ENCODE results near the gene EBF3. TPM values are rescaled to one million over a fixed set of nuclear protein-coding genes. Genes with fewer than 3 reads are reported as not detected.

EBF3 gene
- total RNA-seq, 1 donor, result 31.8 TPM

- Histone ChIP-seq H3K4me2 (ENCODE audit: insufficient read depth, low read length) (no peak overlapping the region), H3K36me3 (ENCODE audit: insufficient read depth, low read length) (peaks cover 9% of the 10 kb centered on the region), H3K79me2 (ENCODE audit: insufficient read depth, low read length) (peaks cover 82% of the 10 kb centered on the region), H3K9me3 (ENCODE audit: low read depth, low read length) (no peaks in the 10 kb centered on the region), H3K4me1 (ENCODE audit: insufficient read depth, low read length) (peaks cover 5% of the 10 kb centered on the region), H3K27ac (ENCODE audit: low read depth, low read length) (no peak overlapping the region), H4K20me1 (ENCODE audit: insufficient read depth, low read length) (peaks cover 56% of the 10 kb centered on the region), H3K4me3 (ENCODE audit: insufficient read depth, low read length) (no peak overlapping the region), H2AFZ (ENCODE audit: low read length) (no peak overlapping the region), H3K27me3 (ENCODE audit: insufficient read depth, low read length) (no peaks in the 10 kb centered on the region)
- DNase-seq (ENCODE audit: insufficient read length, low spot score, missing footprints), result no peak
- TF ChIP-seq CTCF (IDR thresholded peaks at IDR 0.05; ENCODE audit: extremely low read depth, low read depth, low read length), result no peak
These were observed 76.6 kb downstream of the EBF3 start for GRCh38 chr10:129887381-129887905.

- Histone ChIP-seq H3K9me3 (ENCODE audit: low read depth, low read length) (no peaks in the 10 kb centered on the region), H3K79me2 (ENCODE audit: insufficient read depth, low read length) (peaks cover 80% of the 10 kb centered on the region), H3K27me3 (ENCODE audit: insufficient read depth, low read length) (no peaks in the 10 kb centered on the region), H3K4me2 (ENCODE audit: insufficient read depth, low read length) (no peak overlapping the region), H2AFZ (ENCODE audit: low read length) (no peak overlapping the region), H3K36me3 (ENCODE audit: insufficient read depth, low read length) (peaks cover 9% of the 10 kb centered on the region), H3K4me3 (ENCODE audit: insufficient read depth, low read length) (no peak overlapping the region), H3K4me1 (ENCODE audit: insufficient read depth, low read length) (peaks cover 12% of the 10 kb centered on the region), H3K27ac (ENCODE audit: low read depth, low read length) (no peak overlapping the region), H4K20me1 (ENCODE audit: insufficient read depth, low read length) (peaks cover 56% of the 10 kb centered on the region)
- TF ChIP-seq CTCF (IDR thresholded peaks at IDR 0.05; ENCODE audit: extremely low read depth, low read depth, low read length), result no peak
- DNase-seq (ENCODE audit: insufficient read length, low spot score, missing footprints), result no peak
These were observed 77.8 kb downstream of the EBF3 start for GRCh38 chr10:129886263-129886662.

GRCh38 chr10:129885526-129885925 is 78.5 kb downstream of the EBF3 start:
- no peak for TF ChIP-seq CTCF (IDR thresholded peaks at IDR 0.05; ENCODE audit: extremely low read depth, low read depth, low read length)
- Histone ChIP-seq H3K36me3 (ENCODE audit: insufficient read depth, low read length) (peaks cover 9% of the 10 kb centered on the region), H2AFZ (ENCODE audit: low read length) (no peak overlapping the region), H3K9me3 (ENCODE audit: low read depth, low read length) (no peaks in the 10 kb centered on the region), H3K4me2 (ENCODE audit: insufficient read depth, low read length) (no peak overlapping the region), H3K27ac (ENCODE audit: low read depth, low read length) (no peak overlapping the region), H3K79me2 (ENCODE audit: insufficient read depth, low read length) (peaks cover 82% of the 10 kb centered on the region), H4K20me1 (ENCODE audit: insufficient read depth, low read length) (peaks cover 58% of the 10 kb centered on the region), H3K4me1 (ENCODE audit: insufficient read depth, low read length) (peaks cover 12% of the 10 kb centered on the region), H3K27me3 (ENCODE audit: insufficient read depth, low read length) (no peaks in the 10 kb centered on the region), H3K4me3 (ENCODE audit: insufficient read depth, low read length) (no peak overlapping the region)
- DNase-seq (ENCODE audit: insufficient read length, low spot score, missing footprints), result no peak

GRCh38 chr10:129884398-129885078 is 79.5 kb downstream of the EBF3 start:
- Histone ChIP-seq H3K79me2 (ENCODE audit: insufficient read depth, low read length) (peaks cover 84% of the 10 kb centered on the region), H3K4me3 (ENCODE audit: insufficient read depth, low read length) (no peak overlapping the region), H3K9me3 (ENCODE audit: low read depth, low read length) (no peaks in the 10 kb centered on the region), H2AFZ (ENCODE audit: low read length) (no peak overlapping the region), H3K27me3 (ENCODE audit: insufficient read depth, low read length) (no peaks in the 10 kb centered on the region), H4K20me1 (ENCODE audit: insufficient read depth, low read length) (peaks cover 60% of the 10 kb centered on the region), H3K4me2 (ENCODE audit: insufficient read depth, low read length) (no peak overlapping the region), H3K36me3 (ENCODE audit: insufficient read depth, low read length) (peaks cover 9% of the 10 kb centered on the region), H3K27ac (ENCODE audit: low read depth, low read length) (no peak overlapping the region), H3K4me1 (ENCODE audit: insufficient read depth, low read length) (peaks cover 12% of the 10 kb centered on the region)
- TF ChIP-seq CTCF (IDR thresholded peaks at IDR 0.05; ENCODE audit: extremely low read depth, low read depth, low read length), result no peak
- no peak for DNase-seq (ENCODE audit: insufficient read length, low spot score, missing footprints)

Data from osteoblast (primary cell).